Upper lobe of left lung (tissue), 6 donors: ENCODE data around the gene TPST2. TPM values are rescaled to one million over a fixed set of nuclear protein-coding genes. Genes with fewer than 3 reads are reported as not detected.
"Not testable (repeated sequence)": the region's sequence is repeated elsewhere in the genome, so short reads cannot be mapped to it uniquely, and the experiment has no call there.

Source experiments
- ATAC-seq, 2 donors: fragments of 200-7000 bp; cut with Tn5 transposase; one replicate each; pipeline ENCODE4 v1.9.1; 2022; ENCODE audit warnings: mild to moderate bottlenecking in 2 of 2, moderate library complexity in 2 of 2; ENCODE audit not compliant: low FRiP score in 2 of 2
- DNase-seq, 2 donors: peaks; one replicate each; pipeline ENCODE4 v3.0.0-alpha.2; 2019 to 2020
- H3K27ac ChIP-seq, 4 donors: fragments of 200-600 bp; sonication (generic); one replicate each; pipeline ENCODE4 v1.5.1; 2016 to 2019
- H3K27me3 ChIP-seq, 4 donors: fragments of 200-600 bp; sonication (generic); one replicate each; pipeline ENCODE4 v1.5.1; 2017 to 2019
- H3K36me3 ChIP-seq, 4 donors: fragments of 200-600 bp; sonication (generic); one replicate each; pipeline ENCODE4 v1.5.1; 2016 to 2019
- H3K4me1 ChIP-seq, 4 donors: fragments of 200-600 bp; sonication (generic); one replicate each; pipeline ENCODE4 v1.5.1; 2018 to 2019
- H3K4me3 ChIP-seq, 4 donors: fragments of 200-600 bp; sonication (generic); one replicate each; pipeline ENCODE4 v1.5.1; 2017 to 2019; ENCODE audit warnings: mild to moderate bottlenecking in 2 of 4, moderate library complexity in 1 of 4
- H3K9me3 ChIP-seq, 4 donors: fragments of 200-600 bp; sonication (generic); one replicate each; pipeline ENCODE4 v1.5.1; 2018 to 2019
- EP300 ChIP-seq, 4 donors: sonication (generic); formaldehyde crosslinking; IDR thresholded peaks; one replicate each; pipeline ENCODE4 v1.5.1; 2017; ENCODE audit warnings: antibody characterized with exemption in 4 of 4, control low read depth in 2 of 4
- POLR2A ChIP-seq, 4 donors: fragments of 450-650 bp; IDR thresholded peaks; one replicate each; pipeline ENCODE4 v1.5.1; 2016 to 2017; ENCODE audit warnings: antibody characterized with exemption in 4 of 4, mild to moderate bottlenecking in 2 of 4
- POLR2AphosphoS5 ChIP-seq, 2 donors: sonication (generic); formaldehyde crosslinking; IDR thresholded peaks; one replicate each; pipeline ENCODE4 v1.5.1; 2017; ENCODE audit warnings: antibody characterized with exemption in 2 of 2
- WGBS, 2 donors: methylation state at CpG; one replicate each; pipeline ENCODE4 v1.1.5; 2017 to 2018; 5-methylcytosine and 5-hydroxymethylcytosine counted together
- total RNA-seq, 6 donors: library from RNA; depleted of rRNA in 4 of 6; stranded (reverse); fragments of >200 nt in 4 of 6; gene quantifications; one replicate each; pipeline versions ENCODE4 v1.1.0 to v1.2.1, GENCODE V29; 2016 to 2021
- TF ChIP-seq, protein P1 (sequence below), 6 experiments: fragments of 450-650 bp in 4 of 6; fragments of 200-600 bp in 2 of 6; sonication (generic) in 2 of 6; IDR thresholded peaks; one replicate each; pipeline ENCODE4 v1.5.1; 2016 to 2019; ENCODE audit warnings: antibody characterized with exemption in 6 of 6
- donor health status: DM: no; HTN: no; CAD: no; lungs with moderate emphysema.
- donor health status: DM: no; HTN: yes; CAD: no; lungs with severe emphysema.

Gene TPST2
- total RNA-seq, 6 donors from 2014 or later = 50.5 to 253 (median 95.8) TPM

- TF ChIP-seq EP300 (IDR thresholded peaks at IDR 0.05) = no peak
- TF ChIP-seq, protein P1, sequence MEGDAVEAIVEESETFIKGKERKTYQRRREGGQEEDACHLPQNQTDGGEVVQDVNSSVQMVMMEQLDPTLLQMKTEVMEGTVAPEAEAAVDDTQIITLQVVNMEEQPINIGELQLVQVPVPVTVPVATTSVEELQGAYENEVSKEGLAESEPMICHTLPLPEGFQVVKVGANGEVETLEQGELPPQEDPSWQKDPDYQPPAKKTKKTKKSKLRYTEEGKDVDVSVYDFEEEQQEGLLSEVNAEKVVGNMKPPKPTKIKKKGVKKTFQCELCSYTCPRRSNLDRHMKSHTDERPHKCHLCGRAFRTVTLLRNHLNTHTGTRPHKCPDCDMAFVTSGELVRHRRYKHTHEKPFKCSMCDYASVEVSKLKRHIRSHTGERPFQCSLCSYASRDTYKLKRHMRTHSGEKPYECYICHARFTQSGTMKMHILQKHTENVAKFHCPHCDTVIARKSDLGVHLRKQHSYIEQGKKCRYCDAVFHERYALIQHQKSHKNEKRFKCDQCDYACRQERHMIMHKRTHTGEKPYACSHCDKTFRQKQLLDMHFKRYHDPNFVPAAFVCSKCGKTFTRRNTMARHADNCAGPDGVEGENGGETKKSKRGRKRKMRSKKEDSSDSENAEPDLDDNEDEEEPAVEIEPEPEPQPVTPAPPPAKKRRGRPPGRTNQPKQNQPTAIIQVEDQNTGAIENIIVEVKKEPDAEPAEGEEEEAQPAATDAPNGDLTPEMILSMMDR (IDR thresholded peaks at IDR 0.05) = no peak
- TF ChIP-seq POLR2A (IDR thresholded peaks at IDR 0.05) = no peak
- TF ChIP-seq POLR2AphosphoS5 (IDR thresholded peaks at IDR 0.05) = no peak
- DNase-seq (no peak), ATAC-seq (no peak)
- Histone ChIP-seq H3K4me1 (peaks cover 0 to 7% (median 5%) of the 10 kb centered on the region in 4 donors), H3K36me3 (peaks cover 0 to 90% (median 54%) of the 10 kb centered on the region in 4 donors), H3K27ac (no peak overlapping the region), H3K27me3 (no peaks in the 10 kb centered on the region), H3K9me3 (no peaks in the 10 kb centered on the region), H3K4me3 (no peak overlapping the region)
- WGBS, 2 donors = 90% methylated on average over 7 of the region's 7 CpGs
Measured at GRCh38 chr22:26534171-26534855, 55.6 kb downstream of the TPST2 start.

- WGBS, 2 donors = 46 to 73% methylated on average over 2 of the region's 2 CpGs
- Histone ChIP-seq H3K27me3 (no peaks in the 10 kb centered on the region), H3K4me1 (peaks cover 0 to 12% (median 6%) of the 10 kb centered on the region in 4 donors), H3K9me3 (no peaks in the 10 kb centered on the region), H3K27ac (peak overlapping the region; percentile 23 to 71 (median 66)), H3K4me3 (no peak overlapping the region), H3K36me3 (peaks cover 3 to 89% (median 54%) of the 10 kb centered on the region in 4 donors)
- TF ChIP-seq, protein P1 (IDR thresholded peaks at IDR 0.05) = no peak
- TF ChIP-seq EP300 (IDR thresholded peaks at IDR 0.05) (peak in 3 of 4 donors; percentile 45 to 92 (median 83)), POLR2AphosphoS5 (IDR thresholded peaks at IDR 0.05) (peak; percentile 46 to 82), POLR2A (IDR thresholded peaks at IDR 0.05) (peak in 1 of 4 donors; percentile 14)
- DNase-seq (peak in 1 of 2 donors; percentile 73), ATAC-seq (peak; percentile 32 to 82)
Measured at GRCh38 chr22:26529345-26529744, 60.6 kb downstream of the TPST2 start.

GRCh38 chr22:26528518-26528917 is 61.4 kb downstream of the TPST2 start:
- not testable (repeated sequence) for H3K9me3 ChIP-seq, DNase-seq, H3K27me3 ChIP-seq, ATAC-seq, H3K4me3 ChIP-seq
- peaks cover 0 to 12% (median 6%) of the 10 kb centered on the region in 4 donors for H3K4me1 ChIP-seq
- WGBS, 2 donors = 85 to 87% methylated on average over 9 of the region's 9 CpGs
- H3K27ac ChIP-seq = peak overlapping the region in 2 of 4 donors; percentile 23 to 71
- peaks cover 3 to 89% (median 53%) of the 10 kb centered on the region in 4 donors for H3K36me3 ChIP-seq

DNA sequence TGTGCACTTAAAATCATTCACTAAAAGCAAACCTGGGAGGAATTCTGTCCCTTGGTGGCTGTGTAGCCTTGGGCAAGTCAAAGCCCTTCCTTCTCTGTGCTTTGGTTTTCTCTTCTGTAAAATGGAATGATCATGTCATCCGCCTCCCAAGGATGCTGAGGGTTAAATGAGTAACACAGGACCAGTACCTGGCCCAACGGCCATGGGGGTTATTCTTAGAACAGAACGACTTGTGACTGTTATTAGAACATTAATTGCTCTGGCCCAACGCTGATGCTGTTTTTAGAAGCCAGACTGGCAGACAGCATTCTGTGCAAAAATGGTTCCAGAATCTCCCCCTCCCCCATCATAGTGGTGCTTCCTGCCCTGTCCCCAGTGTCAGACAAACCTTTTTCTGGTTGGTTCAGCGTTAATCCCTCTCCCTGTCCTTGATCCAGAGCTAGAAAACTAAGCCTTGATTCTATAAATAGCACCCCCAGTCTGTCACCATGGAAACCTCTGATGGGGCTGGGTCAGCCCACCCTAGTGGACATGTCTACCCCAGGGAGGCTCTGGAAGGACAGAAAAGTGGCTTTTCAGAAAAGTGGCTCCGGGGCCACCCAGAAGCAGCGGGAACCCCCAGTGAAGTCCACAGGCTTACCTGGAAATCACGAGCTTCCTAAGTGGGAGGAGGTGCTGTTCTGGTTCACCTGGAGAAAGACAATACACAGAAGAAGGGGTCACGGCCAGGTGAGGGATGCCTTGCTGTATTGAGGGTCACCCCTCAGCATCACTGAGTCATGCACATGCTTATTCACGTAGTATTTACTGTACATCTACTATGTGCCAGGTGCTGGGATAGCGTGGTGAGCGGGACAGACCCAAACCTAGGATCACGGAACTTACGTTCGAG is 62.1 kb downstream of the TPST2 start:
- Histone ChIP-seq H3K4me1 (peaks cover 0 to 12% (median 6%) of the 10 kb centered on the region in 4 donors), H3K36me3 (peaks cover 3 to 85% (median 53%) of the 10 kb centered on the region in 4 donors), H3K4me3 (no peak overlapping the region), H3K27me3 (no peaks in the 10 kb centered on the region), H3K9me3 (no peaks in the 10 kb centered on the region), H3K27ac (no peak overlapping the region)
- 83 to 84% methylated on average over 15 of the region's 15 CpGs for WGBS, 2 donors
- ATAC-seq = no peak
- no peak for DNase-seq
- TF ChIP-seq POLR2A (IDR thresholded peaks at IDR 0.05) = no peak
- TF ChIP-seq, protein P1 (IDR thresholded peaks at IDR 0.05) = no peak
- no peak for TF ChIP-seq POLR2AphosphoS5 (IDR thresholded peaks at IDR 0.05)
- no peak for TF ChIP-seq EP300 (IDR thresholded peaks at IDR 0.05)

- Histone ChIP-seq H3K4me3 (no peak overlapping the region), H3K36me3 (peaks cover 3 to 82% (median 48%) of the 10 kb centered on the region in 4 donors), H3K27ac (no peak overlapping the region), H3K9me3 (no peaks in the 10 kb centered on the region), H3K27me3 (no peaks in the 10 kb centered on the region), H3K4me1 (peaks cover 0 to 12% (median 6%) of the 10 kb centered on the region in 4 donors)
- WGBS, 2 donors = 74 to 80% methylated on average over 3 of the region's 3 CpGs
- DNase-seq (no peak), ATAC-seq (no peak)
- TF ChIP-seq POLR2A (IDR thresholded peaks at IDR 0.05) (no peak), EP300 (IDR thresholded peaks at IDR 0.05) (no peak), POLR2AphosphoS5 (IDR thresholded peaks at IDR 0.05) (no peak)
- TF ChIP-seq, protein P1 (IDR thresholded peaks at IDR 0.05) = no peak
Measured at GRCh38 chr22:26527167-26527566, 62.8 kb downstream of the TPST2 start.
